ENCODE results near the gene KIAA1755.

The KIAA1755 gene

GRCh38 chr20:38179846-38180245 lies 80.7 kb downstream of the KIAA1755 start:
- DNase-seq, result no peak

- DNase-seq, result no peak
Observed at GRCh38 chr20:38178581-38178980, 82.0 kb downstream of the KIAA1755 start.

- DNase-seq, result no peak
Observed at GRCh38 chr20:38178065-38178491, 82.5 kb downstream of the KIAA1755 start.

- DNase-seq, result no peak
Observed at GRCh38 chr20:38177201-38177600, 83.3 kb downstream of the KIAA1755 start.

GRCh38 chr20:38175304-38176180 lies 85.0 kb downstream of the KIAA1755 start:
- no peak for DNase-seq

- no peak for DNase-seq
Observed at GRCh38 chr20:38173237-38174156, 87.0 kb downstream of the KIAA1755 start.

GRCh38 chr20:38172408-38172807 lies 88.1 kb downstream of the KIAA1755 start:
- no peak for DNase-seq

- DNase-seq, result no peak
Observed at GRCh38 chr20:38171675-38172043, 88.9 kb downstream of the KIAA1755 start.

- DNase-seq, result no peak
Observed at GRCh38 chr20:38170826-38171674, 89.5 kb downstream of the KIAA1755 start.

- no peak for DNase-seq
Observed at GRCh38 chr20:38170219-38170825, 90.2 kb downstream of the KIAA1755 start.

- DNase-seq, result no peak
Observed at GRCh38 chr20:38169636-38170193, 90.8 kb downstream of the KIAA1755 start.

GRCh38 chr20:38168791-38169589 lies 91.5 kb downstream of the KIAA1755 start:
- no peak for DNase-seq

GRCh38 chr20:38167851-38168760 lies 92.4 kb downstream of the KIAA1755 start:
- DNase-seq, result no peak

GRCh38 chr20:38167328-38167850 lies 93.1 kb downstream of the KIAA1755 start:
- no peak for DNase-seq

- DNase-seq, result no peak
Observed at GRCh38 chr20:38166703-38167233, 93.8 kb downstream of the KIAA1755 start.

GRCh38 chr20:38165966-38166702 lies 94.4 kb downstream of the KIAA1755 start:
- no peak for DNase-seq

GRCh38 chr20:38165089-38165965 lies 95.2 kb downstream of the KIAA1755 start, which contains the start of gene TGM2:
Gene TGM2 (minus strand): TSS chr20:38165270. CDS start chr20:38165198, 72 bp downstream.
- DNase-seq, result no peak

All from NCI-H187 (cell line).